Measurements from ENCODE around the gene PDP2.

The PDP2 gene, protein sequence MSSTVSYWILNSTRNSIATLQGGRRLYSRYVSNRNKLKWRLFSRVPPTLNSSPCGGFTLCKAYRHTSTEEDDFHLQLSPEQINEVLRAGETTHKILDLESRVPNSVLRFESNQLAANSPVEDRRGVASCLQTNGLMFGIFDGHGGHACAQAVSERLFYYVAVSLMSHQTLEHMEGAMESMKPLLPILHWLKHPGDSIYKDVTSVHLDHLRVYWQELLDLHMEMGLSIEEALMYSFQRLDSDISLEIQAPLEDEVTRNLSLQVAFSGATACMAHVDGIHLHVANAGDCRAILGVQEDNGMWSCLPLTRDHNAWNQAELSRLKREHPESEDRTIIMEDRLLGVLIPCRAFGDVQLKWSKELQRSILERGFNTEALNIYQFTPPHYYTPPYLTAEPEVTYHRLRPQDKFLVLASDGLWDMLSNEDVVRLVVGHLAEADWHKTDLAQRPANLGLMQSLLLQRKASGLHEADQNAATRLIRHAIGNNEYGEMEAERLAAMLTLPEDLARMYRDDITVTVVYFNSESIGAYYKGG

DNA sequence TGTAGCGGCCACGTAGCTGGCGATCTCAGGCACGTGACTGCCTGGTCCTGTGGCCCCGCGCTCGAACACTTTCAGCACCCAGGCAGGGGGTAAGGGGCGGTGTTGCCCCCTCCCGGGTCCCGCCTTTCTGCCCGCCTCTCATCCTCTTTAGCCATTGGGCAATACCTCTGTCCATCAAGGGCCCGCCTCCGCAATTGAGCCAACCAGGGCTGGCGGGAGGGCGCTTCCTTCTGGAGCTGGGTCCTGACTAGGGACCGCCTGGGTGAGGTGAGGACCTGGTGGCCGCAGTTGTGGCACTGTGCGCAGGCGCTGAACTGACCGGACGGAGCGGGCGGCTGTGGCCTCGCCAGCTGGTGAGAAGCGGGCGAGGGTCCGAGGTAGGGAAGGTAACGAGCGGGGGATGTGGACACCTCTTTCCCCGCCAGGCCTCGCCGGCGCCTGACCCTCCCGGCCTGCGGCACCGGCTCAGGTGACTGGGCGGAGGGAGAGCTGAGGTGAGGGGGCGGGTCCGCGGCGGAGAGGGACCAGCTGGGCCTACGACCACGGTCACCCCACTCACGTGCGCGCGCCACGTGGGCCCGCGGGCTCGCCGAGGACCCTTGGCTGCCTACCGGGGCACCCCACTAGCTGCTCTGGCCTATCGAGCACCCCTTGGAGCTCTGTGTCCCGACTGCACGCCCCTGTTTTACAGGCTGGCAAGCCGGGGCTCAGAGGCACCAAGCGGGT lies at the start of gene PDP2:
Gene PDP2, plus strand, starts transcription at position 228 of the 726 bp plus-strand sequence. CDS start 3,770 bp downstream, outside the sequence.
- peak; percentile 74 to 82 for DNase-seq (ENCODE audit: low read depth in 2 of 2)

DNA sequence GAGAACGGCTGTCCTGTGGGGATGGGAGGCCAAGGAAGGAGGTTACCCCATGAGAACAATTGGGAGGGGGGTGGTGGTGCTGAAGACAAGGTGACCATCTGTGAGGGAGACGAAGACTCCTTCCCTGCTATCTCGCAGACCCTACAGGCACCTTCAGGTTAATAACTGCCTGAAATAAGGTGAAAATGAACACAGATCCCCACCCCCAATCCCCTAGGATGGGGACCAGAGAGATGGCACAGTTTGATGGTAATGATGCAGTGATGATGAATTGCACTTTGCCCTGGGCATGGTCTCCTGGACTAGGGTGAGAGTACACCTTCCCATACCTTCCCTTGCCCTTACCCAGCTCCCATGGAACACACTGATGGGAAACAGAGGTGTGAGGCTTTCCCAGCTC lies 48.1 kb upstream of the PDP2 start:
- DNase-seq (ENCODE audit: low read depth in 2 of 2) = no peak

DNA sequence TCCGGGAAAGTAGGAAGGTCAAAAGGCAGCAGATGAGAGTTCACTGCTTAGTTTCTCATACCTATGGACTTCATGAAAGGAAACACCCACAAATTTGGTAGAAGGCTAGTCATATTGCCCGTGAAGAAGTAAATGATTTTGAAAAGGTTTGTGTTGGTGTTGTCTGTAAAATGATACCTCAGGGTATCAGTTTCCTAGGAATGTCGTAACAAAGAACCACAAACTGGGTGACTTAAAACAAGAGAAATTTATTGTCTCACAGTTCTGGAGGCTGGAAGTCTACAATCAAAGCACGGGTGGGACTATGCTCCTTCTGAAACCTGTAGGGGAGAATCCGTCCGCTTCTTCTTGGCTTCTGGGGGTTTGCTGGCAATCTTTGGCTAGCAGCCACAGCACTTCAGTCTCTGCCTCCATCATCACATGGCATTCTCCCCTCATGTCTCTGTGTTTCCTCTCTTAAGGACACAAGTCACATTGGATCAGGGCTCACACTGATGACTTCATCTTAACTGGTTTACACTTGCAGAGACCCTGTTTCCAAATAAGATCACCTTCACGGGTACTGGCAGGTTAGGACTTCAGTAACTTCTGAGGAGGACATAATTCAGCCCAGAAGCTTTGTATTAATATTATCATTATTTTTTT lies 47.5 kb upstream of the PDP2 start:
- no peak for DNase-seq (ENCODE audit: low read depth in 2 of 2)

DNA sequence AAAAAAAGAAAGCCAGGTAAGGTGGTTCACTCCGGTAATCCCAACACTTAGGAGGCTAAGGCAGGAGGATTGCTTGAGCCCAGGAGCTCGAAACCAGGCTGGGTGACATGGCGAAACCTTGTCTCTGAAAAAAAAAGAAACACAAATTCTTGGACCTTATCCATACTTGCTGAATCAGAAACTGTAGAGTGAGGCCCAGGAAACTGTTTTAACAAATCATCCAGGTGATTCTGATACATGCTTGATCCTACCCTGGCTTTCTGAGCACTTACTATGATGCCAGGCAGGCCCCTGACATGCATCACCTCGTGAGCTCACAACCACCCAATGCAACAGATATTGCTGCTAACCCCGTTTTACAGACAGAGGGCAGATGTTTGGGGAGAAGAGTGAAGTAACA lies 45.6 kb upstream of the PDP2 start:
- DNase-seq (ENCODE audit: low read depth in 2 of 2) = no peak

DNA sequence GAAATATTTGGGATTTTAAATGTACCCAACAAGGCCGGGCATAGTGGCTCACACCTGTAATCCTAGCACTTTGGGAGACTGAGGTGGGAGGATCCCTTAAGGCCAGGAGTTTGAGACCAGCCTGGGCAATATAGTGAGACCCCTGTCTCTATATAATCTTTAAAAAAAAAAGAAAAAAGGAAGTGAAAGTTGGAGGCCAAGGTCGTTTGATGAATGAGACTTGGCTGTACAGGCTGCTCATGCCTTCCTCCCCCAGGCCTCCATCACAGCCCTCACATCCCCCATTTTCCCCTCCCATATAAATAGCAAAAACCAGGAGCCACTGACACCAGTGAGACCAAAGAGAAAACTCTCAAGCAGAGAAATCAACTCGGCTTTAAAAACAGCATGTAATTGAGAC lies 39.4 kb upstream of the PDP2 start:
- DNase-seq (ENCODE audit: low read depth in 2 of 2) = no peak

DNA sequence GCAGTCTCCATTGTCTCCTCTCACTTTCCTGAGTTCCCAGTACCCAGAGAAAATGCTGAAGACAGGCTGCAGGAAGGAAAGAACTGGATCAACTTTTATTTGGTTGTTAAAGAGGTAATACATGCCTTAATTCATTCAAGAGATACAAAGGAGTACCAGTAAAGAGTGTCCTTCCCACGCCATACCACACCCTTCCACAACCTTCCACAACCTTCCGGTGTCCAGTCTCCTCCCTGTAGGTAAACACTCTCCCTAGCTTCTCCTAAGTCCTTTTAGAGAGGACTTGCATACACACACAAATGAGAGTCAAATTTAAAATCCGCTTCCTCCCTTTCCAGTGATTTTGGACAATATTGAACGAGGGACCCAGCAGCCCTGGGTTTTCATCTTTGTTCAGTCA lies 38.9 kb upstream of the PDP2 start:
- DNase-seq (ENCODE audit: low read depth in 2 of 2) = no peak

DNA sequence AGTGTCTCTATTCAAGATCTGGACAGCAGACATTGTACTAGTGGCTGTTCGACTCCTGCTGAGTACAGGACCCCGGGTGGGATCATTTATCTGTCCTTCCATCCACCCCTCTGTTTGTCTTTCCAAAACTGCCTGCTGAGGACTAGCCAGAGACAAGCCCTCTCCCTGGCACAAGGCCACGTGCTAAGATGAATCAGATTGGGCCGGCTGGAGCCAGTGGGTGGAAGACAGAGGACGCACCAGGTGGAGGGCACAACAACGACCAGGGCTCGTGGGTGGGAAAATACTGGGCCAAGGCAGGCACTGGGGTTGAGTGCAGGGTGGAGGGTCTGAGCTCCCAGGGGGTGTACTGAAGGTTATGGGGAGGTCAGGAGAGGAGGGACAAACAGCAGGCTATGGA lies 37.5 kb upstream of the PDP2 start:
- DNase-seq (ENCODE audit: low read depth in 2 of 2) = no peak

DNA sequence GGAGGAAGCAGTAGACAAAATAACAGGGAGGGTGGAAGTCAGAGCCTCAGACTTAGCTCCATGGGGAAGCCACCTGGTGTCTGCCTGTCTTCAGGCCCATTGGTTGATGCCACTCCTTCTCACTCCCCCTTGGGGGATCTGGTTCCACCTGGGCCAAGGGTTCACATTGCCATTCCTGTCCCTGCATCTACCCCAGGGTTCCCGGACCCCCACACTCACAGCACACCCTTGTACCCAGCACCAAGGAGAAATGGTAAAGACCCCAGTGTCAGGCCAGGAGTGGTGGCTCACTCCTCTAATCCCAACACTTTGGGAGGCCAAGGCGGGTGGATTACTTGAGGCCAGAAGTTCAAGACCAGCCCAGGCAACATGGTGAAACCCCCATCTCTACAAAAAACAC lies 37.1 kb upstream of the PDP2 start:
- no peak for DNase-seq (ENCODE audit: low read depth in 2 of 2)

DNA sequence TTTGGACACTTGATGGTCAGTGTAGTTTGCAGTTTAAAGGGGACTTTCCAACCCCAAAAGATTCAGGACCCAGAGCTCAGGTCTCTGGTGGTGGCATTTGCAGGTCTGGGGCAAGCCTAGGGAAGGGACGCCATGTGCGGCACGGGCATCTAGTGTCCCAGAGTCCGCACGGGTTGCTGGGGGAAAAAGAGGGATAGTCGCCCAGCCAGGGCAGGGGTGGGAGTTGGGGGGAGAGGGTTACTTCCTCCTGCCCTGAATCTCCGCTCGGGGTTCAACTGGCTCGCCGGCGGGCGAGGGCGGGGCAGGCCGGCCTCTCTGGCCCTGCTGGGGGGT lies 36.3 kb upstream of the PDP2 start:
- no peak for DNase-seq (ENCODE audit: low read depth in 2 of 2)

DNA sequence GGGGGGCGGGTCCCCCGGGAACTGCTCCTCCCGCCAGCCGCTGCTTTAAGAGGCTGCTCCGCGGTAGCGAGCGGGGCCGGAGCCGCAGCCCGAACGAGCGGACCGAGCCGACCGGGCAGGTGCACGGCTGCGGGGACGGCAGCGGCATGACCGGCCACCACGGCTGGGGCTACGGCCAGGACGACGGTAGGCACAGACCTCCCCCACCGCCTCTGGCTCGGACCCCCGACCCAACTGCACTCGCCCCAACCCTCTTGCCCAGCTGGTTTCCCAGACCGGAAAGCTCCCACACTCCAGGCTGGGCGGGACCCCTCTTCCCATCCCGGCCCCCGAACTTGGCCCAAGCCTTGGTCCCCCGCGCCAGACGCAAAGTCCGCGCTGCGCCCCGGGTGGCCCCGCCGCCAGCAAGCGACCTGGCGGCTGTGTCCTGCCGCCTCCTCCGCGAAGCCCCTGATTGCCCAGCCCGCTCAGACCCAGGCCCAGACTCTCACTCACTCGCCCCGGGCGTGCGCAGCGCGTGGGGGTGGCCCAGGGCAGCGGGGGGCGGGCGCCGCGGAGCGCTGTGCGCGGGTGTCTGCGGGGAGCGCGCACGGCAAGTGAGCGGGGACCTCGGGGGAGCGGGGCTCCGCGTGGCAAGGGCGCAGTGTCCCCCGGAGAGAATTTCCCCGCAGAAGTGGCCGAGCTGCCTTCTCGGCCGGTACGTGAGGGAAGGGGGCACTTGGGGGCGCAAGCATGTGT lies 35.8 kb upstream of the PDP2 start, which contains the start of gene CA7:
Gene CA7, plus strand, starts transcription at position 73 of the 738 bp plus-strand sequence. Its CDS starts 74 bp downstream, at position 147.
- no peak for DNase-seq (ENCODE audit: low read depth in 2 of 2)

DNA sequence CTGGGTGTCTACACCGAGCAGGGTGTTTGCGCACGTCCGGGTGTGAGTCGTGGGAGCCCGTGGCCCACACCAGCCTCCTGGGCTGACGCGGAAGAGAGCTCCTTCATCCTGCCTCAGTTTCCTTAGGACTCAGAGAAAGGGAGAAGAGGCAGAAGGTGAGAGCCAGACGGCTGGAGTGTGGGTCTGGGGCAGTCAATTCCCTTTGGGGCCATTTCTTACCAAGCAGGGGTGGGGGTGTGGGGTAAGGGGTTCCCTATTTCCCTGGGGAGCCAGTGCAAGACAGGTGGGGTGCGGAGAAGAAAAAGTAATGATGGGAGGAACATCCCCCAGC lies 35.3 kb upstream of the PDP2 start:
- no peak for DNase-seq (ENCODE audit: low read depth in 2 of 2)

DNA sequence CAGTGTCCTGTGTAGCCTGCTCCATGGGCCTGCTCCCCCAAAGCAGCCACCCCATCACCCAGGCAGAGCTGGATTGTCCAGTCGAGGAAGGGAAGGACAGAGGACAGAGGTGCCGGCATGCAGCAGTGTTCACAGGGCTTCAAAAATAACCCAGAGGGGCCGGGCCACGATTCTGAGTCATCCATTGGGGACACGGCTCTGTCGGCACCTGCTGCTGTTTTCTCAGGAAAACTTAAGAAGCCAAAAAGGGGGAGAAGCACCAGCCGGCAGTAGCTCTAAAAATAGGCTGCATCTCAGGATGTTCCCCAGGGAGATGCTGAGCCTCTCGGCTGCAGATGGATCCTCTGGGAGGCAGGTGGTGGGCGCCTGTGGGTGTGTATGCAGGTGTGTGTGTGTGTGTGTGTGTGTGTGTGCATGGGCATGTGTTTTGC lies 34.5 kb upstream of the PDP2 start:
- no peak for DNase-seq (ENCODE audit: low read depth in 2 of 2)

DNA sequence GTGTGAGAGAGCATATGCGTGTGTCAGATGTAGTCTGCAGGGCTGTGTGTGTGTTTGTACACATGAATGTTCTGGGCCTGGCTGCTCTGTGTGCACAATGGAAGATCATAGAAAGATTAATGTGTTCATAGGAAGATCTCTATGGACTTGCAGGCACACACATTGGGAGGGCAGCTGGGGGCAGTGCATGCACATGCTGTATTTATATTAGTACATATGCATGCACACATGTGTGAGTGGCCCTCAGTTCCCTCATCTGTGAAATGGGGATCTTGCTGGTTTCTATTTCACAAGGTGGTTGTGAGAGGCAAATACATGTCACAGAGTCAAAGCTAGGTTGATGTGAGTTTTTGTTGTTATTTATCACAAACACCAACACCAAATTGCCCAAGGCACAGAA lies 34.0 kb upstream of the PDP2 start:
- DNase-seq (ENCODE audit: low read depth in 2 of 2) = no peak

DNA sequence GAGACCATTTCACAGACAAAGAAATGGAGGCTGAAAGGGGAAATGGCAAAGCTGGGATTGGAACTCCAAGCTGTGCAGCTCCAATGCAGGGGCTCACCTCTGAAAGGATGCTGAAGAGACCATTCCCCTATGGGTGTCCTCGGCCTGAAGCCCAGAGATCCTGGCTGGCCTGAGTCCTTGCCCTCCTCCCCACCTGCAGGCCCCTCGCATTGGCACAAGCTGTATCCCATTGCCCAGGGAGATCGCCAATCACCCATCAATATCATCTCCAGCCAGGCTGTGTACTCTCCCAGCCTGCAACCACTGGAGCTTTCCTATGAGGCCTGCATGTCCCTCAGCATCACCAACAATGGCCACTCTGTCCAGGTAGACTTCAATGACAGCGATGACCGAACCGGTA lies 33.5 kb upstream of the PDP2 start:
- DNase-seq (ENCODE audit: low read depth in 2 of 2) = no peak

DNA sequence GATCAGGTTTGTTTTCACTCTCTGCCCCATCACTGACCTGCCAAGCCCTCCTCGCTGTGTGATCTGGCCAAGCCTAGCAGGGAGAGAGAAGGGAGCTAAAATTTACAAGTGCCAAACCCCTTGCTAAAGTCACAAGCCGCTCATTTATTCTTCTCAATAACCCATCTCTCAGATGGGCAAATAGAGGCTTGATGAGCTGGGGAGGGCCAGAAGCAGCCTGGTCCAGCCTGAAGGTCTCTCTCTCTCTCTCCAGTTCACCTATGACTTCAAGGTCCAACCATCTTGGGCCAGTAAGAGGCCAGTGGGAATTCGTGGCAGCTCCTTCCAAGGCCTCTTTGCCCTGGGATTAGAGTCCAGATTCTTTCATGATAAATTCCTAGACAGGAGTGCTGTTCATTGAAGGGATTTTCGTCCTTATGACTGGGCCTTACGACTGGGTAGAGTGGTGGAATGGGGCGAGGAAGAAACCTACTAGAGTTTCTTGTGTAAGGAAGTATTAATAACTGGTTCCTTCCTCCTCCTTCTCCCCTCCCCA lies 32.7 kb upstream of the PDP2 start:
- DNase-seq (ENCODE audit: low read depth in 2 of 2) = no peak

DNA sequence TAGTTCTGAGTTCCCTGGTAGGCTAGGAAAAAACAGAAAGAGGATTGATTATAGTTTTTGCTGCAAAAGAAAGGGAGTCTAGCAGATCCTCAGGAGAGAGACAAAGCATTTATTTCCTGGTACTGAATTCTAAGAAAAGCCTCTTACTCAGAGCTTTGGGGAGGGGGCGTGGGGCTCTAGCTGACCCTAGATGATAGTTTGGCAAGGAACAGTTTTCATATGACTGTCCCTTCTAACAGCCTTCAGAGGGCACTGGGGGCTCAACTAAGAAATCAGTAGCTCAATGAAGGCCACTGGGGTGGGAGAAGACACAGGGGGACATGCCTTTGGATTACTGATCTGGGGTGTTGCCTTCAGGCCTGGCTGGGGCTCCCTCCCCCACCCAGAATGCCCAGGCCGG lies 32.1 kb upstream of the PDP2 start:
- DNase-seq (ENCODE audit: low read depth in 2 of 2) = no peak

DNA sequence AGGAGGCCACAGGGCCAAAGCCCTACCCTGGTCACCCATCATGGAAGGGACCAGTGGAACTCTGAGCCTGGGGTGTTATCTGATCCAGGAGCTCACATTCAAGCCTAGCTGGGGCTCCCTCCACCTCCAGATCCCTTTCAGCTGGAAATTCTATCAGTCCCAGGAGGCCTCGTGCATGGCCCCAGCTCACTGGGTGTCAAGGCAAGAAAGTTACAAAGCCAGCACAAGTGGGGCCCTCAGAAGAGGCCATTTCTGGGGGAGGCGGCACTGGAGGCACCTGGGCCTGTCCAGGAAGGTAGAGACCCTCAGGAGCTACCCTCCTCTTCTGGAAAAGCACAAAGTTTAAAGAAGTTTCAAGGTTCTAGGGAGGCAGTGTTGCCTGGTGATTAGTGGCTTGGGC lies 31.3 kb upstream of the PDP2 start:
- DNase-seq (ENCODE audit: low read depth in 2 of 2) = no peak

DNA sequence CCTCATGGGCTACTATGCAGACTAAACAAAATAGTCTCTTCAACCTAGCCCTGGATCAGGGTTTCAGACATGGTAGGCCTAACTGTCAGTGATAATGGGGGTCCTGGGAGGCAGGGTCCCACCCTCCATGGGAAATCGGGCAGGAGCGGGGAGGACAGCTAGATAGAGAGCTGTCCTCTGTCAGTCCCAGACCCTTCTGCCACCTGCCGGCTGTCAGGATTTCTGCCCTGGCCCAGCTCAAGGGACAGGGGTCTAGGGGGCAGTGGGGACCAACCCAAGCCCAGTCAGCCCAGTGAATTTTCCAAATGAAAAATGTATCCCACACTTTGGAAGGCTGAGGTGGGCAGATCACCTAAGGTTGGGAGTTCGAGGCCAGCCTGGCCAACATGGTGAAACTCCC lies 30.8 kb upstream of the PDP2 start:
- no peak for DNase-seq (ENCODE audit: low read depth in 2 of 2)

DNA sequence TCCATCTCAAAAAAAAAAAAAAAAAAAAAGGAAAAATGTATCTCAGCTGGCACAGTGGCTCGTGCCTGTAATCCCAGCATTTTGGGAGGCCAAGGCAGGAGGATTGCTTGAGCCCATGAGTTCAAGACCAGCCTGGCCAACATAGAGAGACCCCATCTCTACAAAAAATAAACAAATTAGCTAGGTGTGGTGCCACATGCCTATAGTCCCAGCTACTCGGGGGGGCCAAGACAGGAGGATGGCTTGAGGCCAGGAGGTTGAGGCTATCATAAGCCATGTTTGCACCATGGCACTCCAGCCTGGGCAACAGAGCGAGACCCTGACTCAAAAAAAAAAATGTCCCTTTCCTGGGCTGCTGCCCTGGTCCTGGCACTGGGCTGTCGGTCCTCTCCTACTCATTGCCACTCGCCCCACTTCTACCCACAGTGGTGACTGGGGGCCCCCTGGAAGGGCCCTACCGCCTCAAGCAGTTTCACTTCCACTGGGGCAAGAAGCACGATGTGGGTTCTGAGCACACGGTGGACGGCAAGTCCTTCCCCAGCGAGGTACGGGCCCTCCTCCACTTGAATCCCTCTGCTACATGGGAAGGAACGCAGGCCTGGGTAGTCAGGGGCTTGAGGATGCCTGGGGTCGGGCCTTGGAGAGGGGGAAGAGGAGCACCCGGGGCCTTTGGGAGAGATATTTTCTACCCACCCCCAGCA lies 30.1 kb upstream of the PDP2 start:
- DNase-seq (ENCODE audit: low read depth in 2 of 2) = no peak

DNA sequence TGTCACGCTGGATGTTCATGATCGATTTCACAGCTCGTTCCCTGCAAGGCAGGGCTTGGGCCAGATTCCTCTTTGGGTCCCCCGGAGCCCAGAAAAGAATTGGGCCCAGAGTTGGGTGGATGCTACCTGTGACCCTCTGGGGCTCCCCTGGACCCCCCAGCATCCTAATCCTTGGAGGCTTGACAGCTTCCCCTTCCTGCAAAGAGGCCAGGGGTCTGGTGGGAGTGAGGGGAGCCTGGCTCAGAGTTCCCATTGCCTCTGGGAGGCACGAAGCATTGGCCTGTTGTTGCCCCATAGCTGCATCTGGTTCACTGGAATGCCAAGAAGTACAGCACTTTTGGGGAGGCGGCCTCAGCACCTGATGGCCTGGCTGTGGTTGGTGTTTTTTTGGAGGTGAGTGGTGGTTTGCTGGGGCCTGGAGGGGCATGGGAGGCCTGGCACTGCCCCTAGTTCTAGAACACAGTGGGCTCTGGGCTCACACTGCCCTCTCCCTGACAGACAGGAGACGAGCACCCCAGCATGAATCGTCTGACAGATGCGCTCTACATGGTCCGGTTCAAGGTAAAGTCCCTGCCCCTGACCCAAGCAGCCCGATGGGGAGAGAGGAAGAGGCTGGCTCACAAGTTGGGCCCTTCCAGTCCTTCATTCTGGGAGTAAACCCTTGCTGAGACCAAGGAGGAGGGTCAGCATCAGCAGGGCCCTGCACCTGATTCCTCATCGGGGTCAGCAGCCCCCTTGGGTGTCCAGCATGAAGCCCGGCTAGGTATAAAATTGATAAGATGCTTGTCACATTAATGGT lies 28.9 kb upstream of the PDP2 start:
- DNase-seq (ENCODE audit: low read depth in 2 of 2) = no peak

Data from stimulated activated CD8-positive, alpha-beta memory T cell treated with anti-CD3 and anti-CD28 coated beads, Interleukin-2, amount 100 ng/mL, for 1 hour (primary cell).